Measurements from ENCODE around the gene AUTS2.

- no peak for TF ChIP-seq CTCF (conservative IDR thresholded peaks at IDR 0.05; ENCODE audit: low read depth, low read length)
- no peak for TF ChIP-seq EZH2 (IDR thresholded peaks at IDR 0.05; ENCODE audit: borderline replicate concordance, low read depth, low read length, poor library complexity, severe bottlenecking)
Measured at GRCh38 chr7:69822386-69822785, 224.1 kb downstream of the AUTS2 start.

Measured in A673 (cell line).